GM12872 (cell line): ENCODE data around the gene TIE1.

ENCODE experiments used
- CTCF ChIP-seq: IDR thresholded peaks from 3 replicates; pipeline ENCODE4 v1.5.1; 2011; ENCODE audit warnings: low read depth, mild to moderate bottlenecking, low read length, moderate library complexity; ENCODE audit not compliant: insufficient read depth

The TIE1 gene

DNA sequence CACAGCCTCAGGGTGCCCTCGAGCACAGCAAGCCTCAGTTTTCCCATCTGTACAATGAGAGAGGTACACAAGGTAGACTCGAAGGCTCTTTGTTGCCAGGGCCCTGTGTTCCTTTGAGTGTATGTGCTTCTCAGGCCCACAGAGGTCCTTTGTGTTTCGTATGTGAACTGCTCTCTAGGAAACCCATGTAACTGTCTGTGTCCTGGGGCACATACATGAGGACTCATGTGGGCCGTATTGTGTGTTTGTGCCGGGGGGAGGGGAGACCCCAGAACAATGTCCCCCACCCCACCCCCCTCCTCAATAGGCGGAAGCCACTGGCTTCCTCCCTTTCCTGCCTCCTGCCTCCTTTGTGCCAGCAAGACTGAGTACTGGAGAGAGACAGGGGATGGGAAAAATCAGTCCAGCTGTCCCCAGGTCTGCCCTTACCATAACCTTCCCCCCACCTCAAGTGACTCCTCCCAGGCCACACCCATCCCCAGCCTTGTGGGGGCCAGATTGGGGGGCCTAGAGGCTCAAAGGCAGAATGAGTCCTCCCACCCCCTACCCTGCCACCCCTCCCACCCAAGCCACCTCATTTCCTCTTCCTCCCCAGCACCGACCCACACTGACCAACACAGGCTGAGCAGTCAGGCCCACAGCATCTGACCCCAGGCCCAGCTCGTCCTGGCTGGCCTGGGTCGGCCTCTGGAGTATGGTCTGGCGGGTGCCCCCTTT lies at the start of gene TIE1:
TSS of gene TIE1 (plus strand) at position 605 of the 717 bp plus-strand sequence. CDS start at position 695, 90 bp downstream.
- no peak for TF ChIP-seq CTCF

GRCh38 chr1:43251024-43251423 lies 49.8 kb upstream of the TIE1 start:
- TF ChIP-seq CTCF, result no peak

GRCh38 chr1:43252225-43252624 lies 48.6 kb upstream of the TIE1 start:
- TF ChIP-seq CTCF, result no peak

DNA sequence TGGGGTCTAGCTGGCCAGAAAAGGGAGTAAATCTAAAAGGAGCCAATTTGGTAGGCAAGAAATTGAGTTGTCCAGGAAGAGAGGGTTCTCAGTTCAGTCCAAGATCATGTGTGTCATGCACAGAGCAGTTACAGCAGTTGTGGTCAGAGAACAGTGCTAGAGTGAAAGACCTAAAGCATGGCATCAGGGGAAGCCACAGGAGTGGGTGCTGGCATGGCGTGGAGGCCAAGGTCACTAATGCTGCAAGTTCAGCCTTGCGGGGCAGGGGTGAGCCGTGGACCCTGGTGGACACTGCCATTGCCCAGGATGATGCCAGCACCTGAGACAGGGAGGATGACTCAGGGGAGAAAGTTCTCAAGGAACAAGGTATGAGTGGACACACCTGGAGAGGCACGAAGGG lies 47.6 kb upstream of the TIE1 start:
- no peak for TF ChIP-seq CTCF

- TF ChIP-seq CTCF, result no peak
These were observed 46.9 kb upstream of the TIE1 start for GRCh38 chr1:43253876-43254275.

GRCh38 chr1:43255438-43256210 lies 45.2 kb upstream of the TIE1 start:
- no peak for TF ChIP-seq CTCF

- TF ChIP-seq CTCF, result no peak
These were observed 43.9 kb upstream of the TIE1 start for GRCh38 chr1:43256675-43257570.
